GM21390 (cell line): ENCODE results near the gene ELMOD3.
"Not testable (repeated sequence)": the region's sequence is repeated elsewhere in the genome, so short reads cannot be mapped to it uniquely, and the experiment has no call there.

ENCODE experiments used
- ATAC-seq: cut with Tn5 transposase; IDR thresholded peaks from one replicate; pipeline ENCODE4 v1.9.1; 2021; ENCODE audit not compliant: unreplicated experiment

The ELMOD3 gene

DNA sequence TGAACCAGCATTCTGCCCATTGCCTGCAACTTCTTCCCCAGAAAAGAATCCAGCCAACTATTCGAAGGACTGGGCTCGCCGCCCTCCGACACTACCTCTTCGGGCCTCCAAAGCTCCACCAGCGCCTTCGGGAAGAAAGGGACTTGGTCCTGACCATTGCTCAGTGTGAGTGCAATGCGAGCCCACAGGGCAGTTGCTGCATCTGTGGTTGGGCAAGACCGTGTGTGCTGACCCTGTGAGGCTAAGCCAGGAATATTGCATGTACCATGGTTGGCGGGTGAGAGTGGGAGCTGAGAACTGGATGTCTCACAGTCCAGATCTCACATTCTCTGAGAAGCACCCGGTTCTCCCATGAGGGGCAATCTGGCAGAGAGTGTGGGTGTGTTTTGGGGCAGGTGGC lies 16.5 kb downstream of the ELMOD3 start:
- no peak for ATAC-seq

DNA sequence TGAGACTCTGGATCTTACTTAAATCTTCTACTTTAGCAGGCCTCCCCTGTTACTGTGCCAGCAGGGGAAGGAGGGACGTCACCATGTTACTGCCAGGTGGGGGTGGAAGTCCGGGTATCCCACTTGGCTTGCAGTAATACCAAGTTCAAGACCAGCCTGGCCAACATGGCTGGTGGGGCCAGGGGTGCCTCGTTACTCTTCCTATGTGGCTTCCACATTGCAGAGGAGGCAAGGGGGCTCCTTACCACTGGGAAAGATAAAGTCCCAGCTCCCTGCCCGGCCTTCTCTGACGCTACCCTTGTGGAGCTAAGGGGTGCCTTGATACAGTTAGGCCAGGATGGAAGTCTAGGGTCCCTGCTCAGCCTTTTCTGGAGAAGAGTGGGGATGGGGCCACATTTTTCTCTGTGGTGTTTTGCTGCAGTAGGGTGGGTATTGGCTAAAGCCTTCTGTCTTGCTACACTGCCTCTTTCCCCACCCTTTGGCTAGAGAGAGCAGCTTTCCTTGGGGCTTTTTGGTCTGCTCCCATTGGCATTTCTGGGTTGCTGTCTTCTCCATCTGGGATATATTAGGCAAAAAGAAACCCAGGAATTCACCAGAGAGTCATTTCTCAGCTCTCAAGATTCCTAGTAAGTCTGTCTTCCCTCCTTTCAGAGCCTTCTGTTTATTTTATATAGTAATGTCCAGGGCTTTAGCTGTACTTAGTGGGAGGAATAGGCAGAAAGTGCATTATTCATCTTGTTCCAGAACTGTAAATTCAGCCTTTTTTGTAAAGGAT lies 21.9 kb downstream of the ELMOD3 start:
- ATAC-seq, result no peak

- ATAC-seq, result no peak
Measured at GRCh38 chr2:85377083-85377482, 22.5 kb downstream of the ELMOD3 start.

DNA sequence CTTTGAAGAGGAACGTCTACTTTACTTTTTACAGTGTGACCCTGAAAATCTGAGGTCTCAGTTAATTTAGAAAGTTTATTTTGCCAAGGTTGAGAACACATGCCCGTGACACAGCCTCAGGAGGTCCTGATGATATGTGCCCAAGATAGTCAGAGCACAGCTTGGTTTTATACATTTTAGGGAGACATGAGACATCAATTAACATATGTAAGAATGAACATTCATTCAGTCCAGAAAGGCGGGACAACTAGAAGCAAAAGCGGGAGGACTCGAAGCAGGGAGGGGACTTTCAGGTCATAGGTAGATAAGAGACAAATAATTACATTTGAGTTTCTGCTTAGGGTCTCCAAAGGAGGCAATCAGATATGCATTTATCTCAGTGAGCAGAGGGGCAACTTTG lies 23.7 kb downstream of the ELMOD3 start:
- no peak for ATAC-seq

GRCh38 chr2:85380048-85380447 lies 25.5 kb downstream of the ELMOD3 start:
- ATAC-seq, result no peak

DNA sequence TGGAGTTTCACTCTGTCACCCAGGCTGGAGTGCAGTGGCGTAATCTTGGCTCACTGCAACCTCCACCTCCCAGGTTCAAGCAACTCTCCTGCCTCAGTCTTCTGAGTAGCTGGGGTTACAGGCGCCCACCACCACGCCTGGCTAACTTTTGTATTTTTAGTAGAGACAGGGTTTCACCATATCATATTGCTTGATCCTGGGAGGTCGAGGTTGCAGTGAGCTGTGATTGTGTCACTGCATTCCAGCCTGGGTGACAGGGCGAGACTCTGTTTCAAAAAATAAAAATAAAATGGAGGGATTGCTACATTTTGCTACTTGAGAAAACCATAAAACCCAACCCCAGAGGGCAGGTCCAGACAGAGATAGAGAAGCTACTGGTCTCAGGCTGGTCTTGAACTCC lies 28.6 kb downstream of the ELMOD3 start:
- not testable (repeated sequence) for ATAC-seq

GRCh38 chr2:85383850-85384249 lies 29.3 kb downstream of the ELMOD3 start:
- no peak for ATAC-seq

GRCh38 chr2:85385746-85386145 lies 31.2 kb downstream of the ELMOD3 start:
- ATAC-seq, result no peak

- ATAC-seq, result no peak
Measured at GRCh38 chr2:85387754-85388153, 33.2 kb downstream of the ELMOD3 start.

DNA sequence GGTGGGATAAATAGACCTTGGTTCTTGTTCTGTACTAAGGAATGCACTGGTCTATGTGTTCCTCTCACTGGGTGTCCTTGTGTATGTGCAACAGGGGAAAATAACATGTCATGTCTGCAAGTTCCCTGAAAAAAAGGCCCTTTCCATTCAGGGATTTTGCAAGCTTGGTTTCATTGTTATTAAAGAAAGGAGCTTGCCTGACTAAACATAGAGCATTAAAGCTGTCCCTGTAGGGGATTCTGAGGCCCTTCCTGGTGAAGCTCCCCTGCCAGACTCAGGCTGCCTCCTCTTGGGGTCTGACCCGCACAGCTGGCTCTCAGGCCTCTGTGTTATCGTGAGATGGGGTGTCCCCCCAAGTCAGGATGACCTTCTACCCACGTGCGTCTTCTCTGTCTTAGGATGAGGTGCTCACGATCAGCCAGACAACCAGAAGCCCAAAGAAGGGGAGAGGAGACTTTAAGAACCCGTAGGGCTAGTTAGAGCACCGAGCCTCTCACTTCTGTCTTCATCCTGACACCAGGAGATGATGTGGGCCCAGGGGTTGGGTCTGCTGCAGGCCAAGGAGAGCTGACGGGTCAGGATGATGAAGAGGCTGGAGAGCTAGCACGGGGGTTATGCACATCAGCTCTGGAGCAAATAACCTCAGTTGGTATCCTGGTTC lies 34.4 kb downstream of the ELMOD3 start:
- ATAC-seq, result no peak

GRCh38 chr2:85390941-85391669 lies 36.5 kb downstream of the ELMOD3 start:
- no peak for ATAC-seq

DNA sequence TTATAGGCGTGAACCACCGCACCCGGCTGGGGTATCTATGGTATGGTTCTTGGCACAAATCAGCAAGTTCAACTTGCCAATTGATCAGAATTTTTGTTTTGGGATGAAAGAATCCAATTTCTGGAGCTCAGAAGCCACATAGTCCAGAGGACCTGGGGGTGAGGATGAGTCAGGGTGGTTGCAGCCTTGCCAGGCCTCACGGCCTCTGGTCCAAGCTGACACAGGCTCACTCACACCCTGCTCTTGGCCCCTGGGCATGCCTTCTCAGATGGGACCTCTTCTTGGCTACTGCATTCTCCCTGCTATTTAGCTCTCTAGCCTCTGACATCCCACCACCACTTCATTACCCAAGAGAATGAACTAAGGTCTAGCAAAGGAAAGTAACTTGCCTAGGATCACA lies 39.3 kb downstream of the ELMOD3 start:
- ATAC-seq, result no peak

GRCh38 chr2:85394261-85394681 lies 39.7 kb downstream of the ELMOD3 start:
- no peak for ATAC-seq

GRCh38 chr2:85394976-85395375 lies 40.4 kb downstream of the ELMOD3 start:
- no peak for ATAC-seq

DNA sequence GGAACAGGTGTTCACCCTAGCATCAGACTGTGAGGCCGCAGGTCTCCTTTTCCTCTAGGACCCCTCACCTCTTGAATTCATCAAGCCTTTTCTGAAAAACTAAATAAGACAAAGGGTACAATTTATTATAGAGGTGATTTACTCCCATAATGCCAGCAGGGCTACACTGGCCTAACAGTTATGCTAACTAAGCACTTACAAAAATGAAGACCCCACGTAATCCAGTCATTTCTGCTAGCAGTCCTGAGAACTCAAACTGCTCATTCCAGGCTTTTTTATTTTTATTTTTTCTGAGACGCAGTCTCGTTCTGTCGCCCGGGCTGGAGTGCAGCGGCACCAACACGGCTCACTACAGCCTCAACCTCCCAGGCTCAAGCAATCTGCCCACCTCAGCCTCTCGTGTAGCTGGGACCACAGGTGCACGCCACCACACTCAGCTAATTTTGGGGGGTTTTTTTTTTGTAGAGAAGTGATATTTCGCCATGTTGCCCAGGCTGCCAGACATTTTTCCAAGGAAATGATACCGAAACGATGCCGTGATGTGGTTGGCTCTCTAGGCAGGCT lies 41.4 kb downstream of the ELMOD3 start:
- ATAC-seq, result no peak

- no peak for ATAC-seq
Measured at GRCh38 chr2:85396531-85397470, 42.2 kb downstream of the ELMOD3 start.

DNA sequence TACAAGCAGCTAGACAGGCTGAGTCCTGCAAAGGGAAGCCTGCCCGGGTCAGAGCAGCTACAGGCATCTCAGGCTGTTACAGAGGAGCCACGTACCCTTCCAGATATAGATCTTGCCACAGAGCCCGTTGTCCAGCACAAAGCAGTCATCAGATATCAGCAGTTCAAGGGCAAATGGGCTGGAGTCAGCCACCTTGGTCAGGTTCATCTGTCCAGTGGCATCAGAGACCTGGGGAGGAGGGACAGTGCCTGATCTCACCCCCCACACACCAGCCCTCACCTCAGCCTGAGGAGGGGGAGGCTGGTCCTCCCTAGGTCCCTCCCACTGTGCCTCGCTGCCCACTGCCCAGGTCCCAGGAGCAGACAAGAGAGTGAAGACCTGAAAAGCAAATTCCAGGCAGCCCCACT lies 43.4 kb downstream of the ELMOD3 start:
- no peak for ATAC-seq

GRCh38 chr2:85398426-85399182 lies 44.0 kb downstream of the ELMOD3 start:
- no peak for ATAC-seq

DNA sequence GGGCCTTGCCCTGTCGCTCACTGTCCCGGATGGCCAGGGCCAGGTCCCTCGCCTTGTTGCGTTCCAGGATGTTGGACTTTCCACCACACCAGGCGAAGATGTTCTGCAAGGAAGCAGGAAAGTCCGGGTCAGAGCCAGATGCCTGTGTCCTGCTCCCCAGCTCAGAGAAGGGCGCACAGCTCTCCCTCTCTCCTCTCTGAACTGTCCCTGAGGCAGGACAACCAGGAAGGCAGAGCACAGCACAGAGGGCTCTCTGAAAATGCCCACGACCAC lies 44.5 kb downstream of the ELMOD3 start:
- ATAC-seq, result no peak

DNA sequence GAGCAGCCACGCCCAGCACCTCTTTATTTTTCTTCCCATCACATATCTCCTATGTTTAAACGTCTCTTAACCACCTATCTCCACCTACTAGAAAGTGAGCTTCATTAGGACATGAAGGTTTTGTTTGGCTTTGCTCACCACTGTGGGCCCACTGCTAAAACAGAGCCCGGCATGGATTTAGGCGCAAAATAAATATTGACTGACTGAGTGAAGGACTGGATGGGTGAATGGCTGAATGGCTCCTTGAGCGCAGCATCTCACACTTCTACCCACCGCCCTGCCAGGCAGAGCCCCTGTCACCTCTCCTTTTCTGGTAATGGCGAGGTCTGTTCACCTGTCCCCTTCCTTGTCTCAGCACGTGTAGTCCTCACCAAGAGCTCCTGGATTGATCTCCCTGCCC lies 45.5 kb downstream of the ELMOD3 start:
- ATAC-seq, result no peak
